ENCODE data around the gene RHOH. TPM values are rescaled to one million over a fixed set of nuclear protein-coding genes. Genes with fewer than 3 reads are reported as not detected.
"Not testable (repeated sequence)": the region's sequence is repeated elsewhere in the genome, so short reads cannot be mapped to it uniquely, and the experiment has no call there.

RHOH gene
- total and polyA plus RNA-seq, 2 experiments from 2014 or later = not detected

DNA sequence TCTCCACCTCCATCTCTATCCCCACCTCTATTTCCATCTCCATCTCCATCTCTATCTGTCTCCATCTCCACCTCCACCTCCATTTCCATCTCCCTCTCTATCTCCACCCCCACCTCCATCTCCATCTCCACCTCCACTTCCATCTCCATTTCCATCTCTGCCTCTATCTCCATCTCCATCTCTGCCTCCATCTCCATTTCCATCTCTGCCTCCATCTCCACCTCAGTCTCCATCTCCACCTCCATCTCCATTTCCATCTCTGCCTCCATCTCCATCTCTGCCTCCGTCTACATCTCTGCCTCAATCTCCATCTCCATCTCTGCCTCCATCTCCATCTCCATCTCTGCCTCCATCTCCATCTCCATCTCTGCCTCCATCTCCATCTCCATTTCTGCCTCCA is 97.5 kb downstream of the RHOH start:
- Histone ChIP-seq H3F3A (ENCODE audit: insufficient read depth) (peaks cover 27% of the 10 kb centered on the region), H2AFZ (no peak overlapping the region), H3K4me1 (ENCODE audit: insufficient read depth) (peaks cover 7% of the 10 kb centered on the region), H3K4me3 (no peak overlapping the region), H3K36me3 (ENCODE audit: low read depth) (no peaks in the 10 kb centered on the region), H3K79me2 (ENCODE audit: insufficient read depth) (no peaks in the 10 kb centered on the region), H3K27me3 (replicated peaks; ENCODE audit: insufficient read depth) (no peaks in the 10 kb centered on the region), H3K27ac (no peak overlapping the region), H3K9me2 (ENCODE audit: insufficient read depth) (no peaks in the 10 kb centered on the region), H3K4me2 (ENCODE audit: unreplicated experiment) (no peak overlapping the region), H4K20me1 (ENCODE audit: insufficient read depth) (no peaks in the 10 kb centered on the region), H3K9me3 (ENCODE audit: low read depth) (no peaks in the 10 kb centered on the region), H3K9ac (no peak overlapping the region)
- in situ Hi-C loops (cut with MboI) = no loop called here
- TF ChIP-seq EZH2phosphoT487 (IDR thresholded peaks at IDR 0.05; ENCODE audit: insufficient read depth, low read depth) (no peak), EZH2 (IDR thresholded peaks at IDR 0.05; ENCODE audit: insufficient read depth, poor library complexity, severe bottlenecking) (no peak)
- 61 to 75% methylated on average over 1 of the region's 1 CpG for WGBS, 2 experiments (ENCODE audit: low coverage in 1 of 2, low lambda C conversion rate in 2 of 2, missing lambda C conversion rate in 2 of 2)
- DNase-seq = no peak

DNA sequence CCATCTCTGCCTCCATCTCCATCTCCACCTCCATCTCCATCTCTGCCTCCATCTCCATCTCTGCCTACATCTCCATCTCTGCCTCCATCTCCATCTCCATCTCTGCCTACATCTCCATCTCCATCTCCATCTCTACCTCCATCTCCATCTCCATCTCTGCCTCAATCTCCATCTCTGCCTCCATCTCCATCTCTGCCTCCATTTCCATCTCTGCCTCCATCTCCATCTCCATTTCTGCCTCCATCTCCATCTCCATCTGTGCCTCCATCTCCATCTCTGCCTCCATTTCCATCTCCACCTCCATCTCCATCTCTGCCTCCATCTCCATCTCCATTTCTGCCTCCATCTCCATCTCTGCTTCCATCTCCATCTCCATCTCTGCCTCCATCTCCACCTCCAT is 98.2 kb downstream of the RHOH start:
- H2AFZ ChIP-seq; DNase-seq; H3K4me2 ChIP-seq (ENCODE audit: unreplicated experiment); H3K79me2 ChIP-seq (ENCODE audit: insufficient read depth); H3K36me3 ChIP-seq (ENCODE audit: low read depth); H3K4me1 ChIP-seq (ENCODE audit: insufficient read depth); H3K4me3 ChIP-seq; H3K9me3 ChIP-seq (ENCODE audit: low read depth); H3K27ac ChIP-seq; in situ Hi-C loops (cut with MboI); H3K9me2 ChIP-seq (ENCODE audit: insufficient read depth); H3K27me3 ChIP-seq (replicated peaks; ENCODE audit: insufficient read depth); H3K9ac ChIP-seq; H4K20me1 ChIP-seq (ENCODE audit: insufficient read depth): not testable (repeated sequence)
- peaks cover 26% of the 10 kb centered on the region for H3F3A ChIP-seq (ENCODE audit: insufficient read depth)

DNA sequence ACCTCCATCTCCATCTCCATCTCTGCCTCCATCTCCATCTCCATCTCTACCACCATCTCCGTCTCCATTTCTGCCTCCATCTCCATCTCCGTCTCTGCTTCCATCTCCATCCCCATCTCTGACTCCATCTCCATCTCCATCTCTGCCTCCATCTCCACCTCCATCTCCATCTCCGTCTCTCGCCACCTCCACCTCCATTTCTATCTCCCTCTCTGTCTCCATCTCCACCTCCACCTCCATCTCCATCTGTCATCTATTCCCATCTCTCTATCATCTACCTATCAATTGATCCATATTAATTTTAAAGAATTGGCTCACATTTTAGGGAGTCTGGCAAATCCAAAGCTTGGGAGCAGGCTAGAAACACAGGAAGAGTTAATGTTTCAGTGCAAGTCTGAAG is 98.7 kb downstream of the RHOH start:
- Histone ChIP-seq H3K36me3 (ENCODE audit: low read depth) (no peaks in the 10 kb centered on the region), H2AFZ (no peak overlapping the region), H3K4me1 (ENCODE audit: insufficient read depth) (peaks cover 5% of the 10 kb centered on the region), H4K20me1 (ENCODE audit: insufficient read depth) (no peaks in the 10 kb centered on the region), H3K79me2 (ENCODE audit: insufficient read depth) (no peaks in the 10 kb centered on the region), H3K27me3 (replicated peaks; ENCODE audit: insufficient read depth) (no peaks in the 10 kb centered on the region), H3K4me2 (ENCODE audit: unreplicated experiment) (no peak overlapping the region), H3K9me2 (ENCODE audit: insufficient read depth) (no peaks in the 10 kb centered on the region), H3F3A (ENCODE audit: insufficient read depth) (peaks cover 21% of the 10 kb centered on the region), H3K27ac (no peak overlapping the region), H3K9ac (no peak overlapping the region), H3K4me3 (no peak overlapping the region), H3K9me3 (ENCODE audit: low read depth) (no peaks in the 10 kb centered on the region)
- 89 to 95% methylated on average over 4 of the region's 4 CpGs for WGBS, 2 experiments (ENCODE audit: low coverage in 1 of 2, low lambda C conversion rate in 2 of 2, missing lambda C conversion rate in 2 of 2)
- DNase-seq = no peak
- in situ Hi-C loops (cut with MboI) = no loop called here
- TF ChIP-seq EZH2phosphoT487 (IDR thresholded peaks at IDR 0.05; ENCODE audit: insufficient read depth, low read depth) (no peak), EZH2 (IDR thresholded peaks at IDR 0.05; ENCODE audit: insufficient read depth, poor library complexity, severe bottlenecking) (no peak)

Other genes with a start within 250 kb of the RHOH start
- gene PDS5A, start 219.1 kb upstream of the RHOH start, total RNA-seq (2014; rRNA removed; shearing (Covaris generic)) = 56.5 and 57.3 TPM in 2 replicates
- 24.0 and 26.8 TPM in 2 replicates for gene PDS5A, start 219.1 kb upstream of the RHOH start, polyA plus RNA-seq (2016; fragmentation: Nextera tagmentation; extraction: Ambion mirVana)
- gene N4BP2, start 140.2 kb upstream of the RHOH start, total RNA-seq (2014; rRNA removed; shearing (Covaris generic)) = 3.0 and 3.2 TPM in 2 replicates
- gene N4BP2, start 140.2 kb upstream of the RHOH start, polyA plus RNA-seq (2016; fragmentation: Nextera tagmentation; extraction: Ambion mirVana) = 3.7 and 3.8 TPM in 2 replicates
- gene CHRNA9, start 138.3 kb downstream of the RHOH start, total RNA-seq (2014; rRNA removed; shearing (Covaris generic)) = 0.51 and 0.97 TPM in 2 replicates
- gene CHRNA9, start 138.3 kb downstream of the RHOH start, polyA plus RNA-seq (2016; fragmentation: Nextera tagmentation; extraction: Ambion mirVana) = 0.41 and 1.2 TPM in 2 replicates

All from GM23248 (cell line).